OCI-LY1 (cell line): ENCODE results near the gene TMOD4.
"Not testable (repeated sequence)": the region's sequence is repeated elsewhere in the genome, so short reads cannot be mapped to it uniquely, and the experiment has no call there.

ENCODE experiments used
- H2AFZ ChIP-seq: fragments of 200-600 bp; sonication (generic), shearing (Covaris generic); 2 replicates; pipeline ENCODE4 v1.6.0; 2014; ENCODE audit warnings: antibody characterized with exemption, mild to moderate bottlenecking, low read length
- H3F3A ChIP-seq: fragments of 200-600 bp; sonication (generic), shearing (Covaris generic); 2 replicates; pipeline ENCODE4 v1.6.0; 2014; ENCODE audit warnings: mild to moderate bottlenecking, antibody characterized with exemption, low read length, moderate library complexity; ENCODE audit not compliant: insufficient read depth
- H3K27ac ChIP-seq: fragments of 200-600 bp; sonication (generic); 2 replicates; pipeline ENCODE4 v1.5.1; 2014; ENCODE audit warnings: low read length, mixed run types, mild to moderate bottlenecking, low read depth; ENCODE audit not compliant: poor library complexity, severe bottlenecking
- H3K27me3 ChIP-seq: fragments of 200-600 bp; sonication (generic); 2 replicates; pipeline ENCODE4 v1.6.0; 2014; ENCODE audit warnings: antibody characterized with exemption, mild to moderate bottlenecking, low read length, moderate library complexity; ENCODE audit not compliant: insufficient read depth
- H3K36me3 ChIP-seq: fragments of 200-600 bp; sonication (generic); 2 replicates; pipeline ENCODE4 v1.6.1; 2014; ENCODE audit warnings: mild to moderate bottlenecking, antibody characterized with exemption, low read length, moderate library complexity, mixed read lengths; ENCODE audit not compliant: insufficient read depth
- H3K4me1 ChIP-seq: fragments of 200-600 bp; sonication (generic); 2 replicates; pipeline ENCODE4 v1.5.1; 2014; ENCODE audit warnings: mild to moderate bottlenecking, low read length, moderate library complexity; ENCODE audit not compliant: insufficient read depth, severe bottlenecking
- H3K4me2 ChIP-seq: fragments of 200-600 bp; sonication (generic), shearing (Covaris generic); 2 replicates; pipeline ENCODE4 v1.6.1; 2014; ENCODE audit warnings: low read length
- H3K4me3 ChIP-seq: fragments of 200-600 bp; sonication (generic); 2 replicates; pipeline ENCODE4 v1.5.1; 2014; ENCODE audit warnings: low read length, low read depth, mild to moderate bottlenecking, mixed read lengths; ENCODE audit not compliant: poor library complexity, severe bottlenecking
- H3K79me2 ChIP-seq: fragments of 200-600 bp; shearing (Covaris generic); 2 replicates; pipeline ENCODE4 v1.6.1; 2016; ENCODE audit warnings: mixed run types, low read length, mixed read lengths; ENCODE audit not compliant: insufficient read depth
- H3K9ac ChIP-seq: fragments of 200-600 bp; sonication (generic), shearing (Covaris generic); 2 replicates; pipeline ENCODE4 v1.6.1; 2014; ENCODE audit warnings: mild to moderate bottlenecking, low read length, mixed read lengths
- H3K9me2 ChIP-seq: fragments of 200-600 bp; sonication (generic), shearing (Covaris generic); 2 replicates; pipeline ENCODE4 v1.6.1; 2014; ENCODE audit warnings: low read depth, mild to moderate bottlenecking, low read length, mixed read lengths
- H3K9me3 ChIP-seq: fragments of 200-600 bp; shearing (Covaris generic); 2 replicates; pipeline ENCODE4 v1.6.1; 2014; ENCODE audit warnings: low read length, mixed read lengths
- H4K20me1 ChIP-seq: fragments of 200-600 bp; sonication (generic), shearing (Covaris generic); 2 replicates; pipeline ENCODE4 v1.6.0; 2016; ENCODE audit warnings: mild to moderate bottlenecking, low read length; ENCODE audit not compliant: insufficient read depth
- CTCF ChIP-seq: fragments of 200-600 bp; sonication (generic), shearing (Covaris generic); IDR thresholded peaks from 2 replicates; pipeline ENCODE4 v1.5.1; 2017; ENCODE audit warnings: mild to moderate bottlenecking, antibody characterized with exemption, low read length, moderate library complexity, mixed read lengths
- EZH2 ChIP-seq: fragments of 200-600 bp; sonication (generic), shearing (Covaris generic); IDR thresholded peaks from 2 replicates; pipeline ENCODE4 v1.8.0; 2017; ENCODE audit warnings: borderline replicate concordance, mixed run types, mild to moderate bottlenecking, antibody characterized with exemption, low read length, moderate library complexity, mixed read lengths

Gene TMOD4

GRCh38 chr1:151196292-151196800, 20.6 kb upstream of the TMOD4 start:
- Histone ChIP-seq H3K9ac (peak overlapping the region; percentile 55), H3K27me3 (no peaks in the 10 kb centered on the region; the same call in 1 of the 2 replicates), H4K20me1 (no peaks in the 10 kb centered on the region), H3K4me3 (peak overlapping the region; percentile 55), H3K27ac (peak overlapping the region; percentile 39), H3F3A (peaks cover 8% of the 10 kb centered on the region; the same call in 1 of the 2 replicates), H3K4me2 (peak overlapping the region; percentile 86), H3K9me3 (no peaks in the 10 kb centered on the region), H3K36me3 (no peaks in the 10 kb centered on the region), H3K4me1 (peaks cover 38% of the 10 kb centered on the region), H3K9me2 (no peaks in the 10 kb centered on the region), H3K79me2 (peaks cover 28% of the 10 kb centered on the region), H2AFZ (peak overlapping the region; percentile 95)
- TF ChIP-seq EZH2 (no peak), CTCF (peak; percentile 63; the same call in 1 of the 2 replicates)

- H3K4me2 ChIP-seq: peak overlapping the region; percentile 36; the same call in 1 of the 2 replicates
- not testable (repeated sequence) for H3K27me3 ChIP-seq, H3K9ac ChIP-seq, H3K4me3 ChIP-seq, H3K9me2 ChIP-seq, H2AFZ ChIP-seq, H3K27ac ChIP-seq, H4K20me1 ChIP-seq, H3K9me3 ChIP-seq, H3F3A ChIP-seq, H3K36me3 ChIP-seq
- H3K4me1 ChIP-seq: peaks cover 31% of the 10 kb centered on the region
- peaks cover 15% of the 10 kb centered on the region for H3K79me2 ChIP-seq
Observed at GRCh38 chr1:151194894-151195594, 19.3 kb upstream of the TMOD4 start.

GRCh38 chr1:151193856-151194255, 18.1 kb upstream of the TMOD4 start:
- peaks cover 29% of the 10 kb centered on the region for H3K4me1 ChIP-seq
- no peaks in the 10 kb centered on the region; the same call in 1 of the 2 replicates for H3K27me3 ChIP-seq
- no peak overlapping the region for H2AFZ ChIP-seq
- H3K79me2 ChIP-seq: peaks cover 10% of the 10 kb centered on the region
- H3K36me3 ChIP-seq: no peaks in the 10 kb centered on the region
- H3K9me2 ChIP-seq: no peaks in the 10 kb centered on the region
- H3K9me3 ChIP-seq: no peaks in the 10 kb centered on the region
- H3F3A ChIP-seq: peaks cover 8% of the 10 kb centered on the region; the same call in 1 of the 2 replicates
- H3K9ac ChIP-seq: no peak overlapping the region
- H3K27ac ChIP-seq: no peak overlapping the region
- TF ChIP-seq EZH2: no peak
- TF ChIP-seq CTCF: no peak
- no peak overlapping the region for H3K4me2 ChIP-seq
- H4K20me1 ChIP-seq: no peaks in the 10 kb centered on the region
- no peak overlapping the region for H3K4me3 ChIP-seq
